Epithelial cell of proximal tubule (primary cell): Measurements from ENCODE around the gene SLC2A13. TPM values are rescaled to one million over a fixed set of nuclear protein-coding genes. Genes with fewer than 3 reads are reported as not detected.
"Not testable (repeated sequence)": the region's sequence is repeated elsewhere in the genome, so short reads cannot be mapped to it uniquely, and the experiment has no call there.

Experiments
- DNase-seq: peaks from one replicate; pipeline ENCODE4 v3.0.0-alpha.2; 2011; ENCODE audit warnings: low read depth
- H3K4me3 ChIP-seq: 2 replicates; pipeline ENCODE4 v1.5.1; 2011; ENCODE audit warnings: low read depth, mild to moderate bottlenecking, low read length
- total RNA-seq: library from RNA; depleted of rRNA; stranded (reverse); fragments of >200 nt; gene quantifications from 2 replicates; pipeline ENCODE4 v1.2.3, GENCODE V29; 2015
- TF ChIP-seq, protein P1 (sequence below): conservative IDR thresholded peaks from 2 replicates; pipeline ENCODE4 v1.5.1; 2012; ENCODE audit warnings: low read depth, mild to moderate bottlenecking, low read length

The SLC2A13 gene
- total RNA-seq, 1 donor from 2014 or later, result 4.6 TPM

DNA sequence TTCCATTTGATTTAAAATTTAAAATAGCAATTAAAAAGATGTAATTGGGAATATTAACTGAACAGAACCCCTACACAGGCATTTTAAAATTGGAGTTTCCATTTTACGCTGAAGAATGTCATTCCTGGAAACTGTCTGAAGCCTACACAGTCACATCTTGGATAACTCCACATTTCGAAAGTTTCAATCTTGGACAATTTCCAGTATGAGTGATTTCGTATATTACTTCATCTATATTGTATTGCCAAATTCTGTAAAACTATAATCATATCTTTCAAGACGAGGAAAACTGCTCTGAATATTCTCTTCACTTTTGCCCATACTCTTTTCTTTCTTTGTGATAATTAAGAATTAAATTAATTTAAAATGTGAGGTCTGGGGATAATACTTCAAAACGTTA lies 292.1 kb downstream of the SLC2A13 start:
- no peak overlapping the region for H3K4me3 ChIP-seq
- no peak for DNase-seq
- TF ChIP-seq, protein P1, sequence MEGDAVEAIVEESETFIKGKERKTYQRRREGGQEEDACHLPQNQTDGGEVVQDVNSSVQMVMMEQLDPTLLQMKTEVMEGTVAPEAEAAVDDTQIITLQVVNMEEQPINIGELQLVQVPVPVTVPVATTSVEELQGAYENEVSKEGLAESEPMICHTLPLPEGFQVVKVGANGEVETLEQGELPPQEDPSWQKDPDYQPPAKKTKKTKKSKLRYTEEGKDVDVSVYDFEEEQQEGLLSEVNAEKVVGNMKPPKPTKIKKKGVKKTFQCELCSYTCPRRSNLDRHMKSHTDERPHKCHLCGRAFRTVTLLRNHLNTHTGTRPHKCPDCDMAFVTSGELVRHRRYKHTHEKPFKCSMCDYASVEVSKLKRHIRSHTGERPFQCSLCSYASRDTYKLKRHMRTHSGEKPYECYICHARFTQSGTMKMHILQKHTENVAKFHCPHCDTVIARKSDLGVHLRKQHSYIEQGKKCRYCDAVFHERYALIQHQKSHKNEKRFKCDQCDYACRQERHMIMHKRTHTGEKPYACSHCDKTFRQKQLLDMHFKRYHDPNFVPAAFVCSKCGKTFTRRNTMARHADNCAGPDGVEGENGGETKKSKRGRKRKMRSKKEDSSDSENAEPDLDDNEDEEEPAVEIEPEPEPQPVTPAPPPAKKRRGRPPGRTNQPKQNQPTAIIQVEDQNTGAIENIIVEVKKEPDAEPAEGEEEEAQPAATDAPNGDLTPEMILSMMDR, result no peak

DNA sequence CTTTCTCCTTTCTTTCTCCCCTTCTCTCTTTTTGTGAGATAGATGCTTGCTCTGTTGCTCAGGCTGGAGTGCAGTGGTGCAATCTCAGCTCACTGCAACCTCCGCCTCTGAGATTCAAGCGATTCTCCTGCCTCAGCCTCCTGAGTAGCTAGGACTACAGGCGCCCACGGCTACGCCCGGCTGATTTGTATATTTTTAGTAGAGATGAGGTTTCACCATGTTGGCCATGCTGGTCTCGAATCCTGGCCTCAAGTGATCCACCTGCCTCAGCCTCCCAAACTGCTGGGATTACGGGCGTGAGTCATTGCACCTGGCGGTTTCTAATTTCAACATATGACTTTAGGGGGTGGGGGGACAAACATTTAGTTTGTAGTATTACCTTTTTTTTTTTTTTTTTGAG lies 293.4 kb downstream of the SLC2A13 start:
- DNase-seq, result not testable (repeated sequence)

DNA sequence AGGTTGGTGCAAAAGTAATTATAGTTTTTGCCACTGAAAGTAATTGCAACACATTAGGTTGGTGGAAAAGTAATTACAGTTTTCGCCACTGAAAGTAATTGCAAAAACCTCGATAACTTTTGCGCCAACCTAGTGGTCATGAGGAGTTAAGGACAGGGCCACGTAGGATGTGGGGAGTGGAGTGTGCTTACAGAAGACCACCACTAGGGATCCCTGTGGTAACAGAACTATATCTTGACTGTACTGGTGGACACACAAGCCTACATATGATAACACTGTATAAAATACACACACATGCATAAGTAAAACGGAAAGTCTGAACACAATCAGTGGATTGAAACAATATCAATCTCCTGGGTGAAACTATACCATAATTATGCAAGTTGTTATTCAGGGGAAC lies 298.8 kb downstream of the SLC2A13 start:
- TF ChIP-seq, protein P1, result peak; percentile 41
- DNase-seq, result no peak
- H3K4me3 ChIP-seq, result no peak overlapping the region

More for the DNA sequence above, 293.4 kb downstream of the SLC2A13 start:
- not testable (repeated sequence) for H3K4me3 ChIP-seq

DNA sequence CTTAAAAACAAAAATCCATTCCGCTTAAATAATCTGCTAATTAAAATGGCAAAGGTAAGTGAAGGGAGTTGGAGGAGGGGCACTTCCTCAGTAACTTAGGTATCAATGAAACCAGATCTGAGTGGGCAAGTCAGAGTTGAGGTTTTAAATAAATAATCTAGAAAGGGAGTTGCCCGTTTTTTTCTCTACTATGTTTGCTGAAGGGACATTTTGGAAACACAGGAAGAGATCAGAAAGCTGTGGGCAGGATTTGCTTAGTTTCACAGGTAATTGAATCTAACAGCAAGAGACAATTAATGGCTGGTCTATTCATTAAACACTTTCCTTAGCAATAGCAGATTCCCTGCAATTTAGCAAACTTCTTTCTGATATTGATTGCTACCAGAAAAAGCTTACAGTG lies 300.2 kb downstream of the SLC2A13 start:
- TF ChIP-seq, protein P1, result no peak
- DNase-seq, result no peak
- H3K4me3 ChIP-seq, result no peak overlapping the region

DNA sequence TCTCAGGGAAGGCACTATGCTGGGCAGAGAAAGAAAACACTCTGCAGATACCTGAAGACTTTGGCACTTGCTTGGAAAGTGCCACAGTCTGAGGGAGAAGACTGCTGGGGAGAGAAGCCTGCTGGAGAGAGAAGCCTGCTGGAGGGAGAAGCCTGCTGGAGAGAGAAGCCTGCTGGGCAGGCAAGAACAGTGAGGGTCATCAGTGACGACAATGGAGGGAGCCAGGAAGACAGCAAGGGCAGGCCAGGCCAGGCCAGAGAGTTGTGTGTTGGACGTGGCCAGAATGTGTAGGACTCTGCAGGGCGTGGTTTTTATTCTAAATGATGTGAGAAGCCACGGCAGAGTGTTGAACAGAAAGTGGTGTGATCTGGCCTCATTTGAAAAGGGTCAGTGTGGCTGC lies 301.0 kb downstream of the SLC2A13 start:
- H3K4me3 ChIP-seq, result no peak overlapping the region
- TF ChIP-seq, protein P1, result no peak
- DNase-seq, result no peak

DNA sequence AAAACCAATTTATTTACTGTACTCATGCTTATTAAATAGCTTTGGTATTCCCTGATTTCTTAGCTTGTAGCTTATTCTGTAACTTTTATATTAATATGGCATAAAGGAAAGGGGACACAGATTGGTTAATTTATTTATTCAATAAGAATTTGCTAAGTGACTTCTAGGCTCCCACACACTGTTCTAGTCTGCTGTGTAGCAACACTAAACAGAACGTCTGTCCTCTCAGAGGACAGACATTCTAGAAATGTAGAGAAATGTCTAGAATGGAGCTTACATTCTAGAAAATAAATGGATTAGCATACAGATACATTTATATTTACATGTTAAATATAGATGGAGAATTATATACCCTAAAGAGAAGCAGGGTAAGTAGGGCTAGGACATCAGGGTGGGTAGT lies 301.4 kb downstream of the SLC2A13 start:
- TF ChIP-seq, protein P1, result no peak
- no peak for DNase-seq
- H3K4me3 ChIP-seq, result no peak overlapping the region

DNA sequence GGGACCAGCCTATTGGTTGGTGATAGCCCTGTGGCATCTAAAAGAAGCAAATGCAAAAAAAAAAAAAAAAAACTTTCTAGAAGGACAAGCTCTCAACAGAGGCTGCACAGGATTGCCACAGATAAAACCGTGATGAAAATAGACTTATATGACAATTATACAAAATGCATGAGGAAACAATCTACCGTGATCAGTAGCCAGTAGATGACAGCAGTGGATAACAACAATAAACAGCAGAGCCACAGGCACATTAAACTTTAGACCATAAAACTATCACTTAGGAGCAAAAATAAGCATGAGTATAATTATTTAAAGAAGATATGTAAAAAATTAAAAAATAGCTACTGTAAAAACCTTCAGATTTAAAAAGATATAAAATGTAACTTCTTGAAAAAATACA lies 302.7 kb downstream of the SLC2A13 start:
- DNase-seq, result no peak
- no peak overlapping the region for H3K4me3 ChIP-seq
- TF ChIP-seq, protein P1, result peak; percentile 10

DNA sequence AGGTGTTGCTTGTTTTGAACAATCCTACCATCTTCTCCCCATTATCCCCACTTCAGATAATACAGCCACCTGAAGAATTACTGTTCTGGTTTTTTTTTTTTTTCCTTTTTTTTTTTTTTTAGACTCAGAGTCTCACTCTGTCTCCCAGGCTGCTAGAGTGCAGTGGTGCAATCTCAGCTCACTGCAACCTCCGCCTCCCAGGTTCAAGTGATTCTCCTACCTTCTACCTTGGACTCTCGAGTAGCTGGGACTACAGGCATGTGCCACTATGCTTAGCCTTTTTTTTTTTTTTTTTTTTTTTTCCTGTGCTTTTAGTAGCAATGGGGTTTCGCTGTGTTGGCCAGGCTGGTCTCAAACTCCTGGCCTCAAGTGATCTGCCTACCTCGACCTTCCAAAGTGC lies 306.9 kb downstream of the SLC2A13 start:
- TF ChIP-seq, protein P1, result no peak
- DNase-seq, result no peak
- no peak overlapping the region for H3K4me3 ChIP-seq
